ENCODE data around the gene DIP2C. TPM values are rescaled to one million over a fixed set of nuclear protein-coding genes. Genes with fewer than 3 reads are reported as not detected.

The DIP2C gene
- total RNA-seq, 2 experiments from 2014 or later, result 1.6 to 1.7 TPM

DNA sequence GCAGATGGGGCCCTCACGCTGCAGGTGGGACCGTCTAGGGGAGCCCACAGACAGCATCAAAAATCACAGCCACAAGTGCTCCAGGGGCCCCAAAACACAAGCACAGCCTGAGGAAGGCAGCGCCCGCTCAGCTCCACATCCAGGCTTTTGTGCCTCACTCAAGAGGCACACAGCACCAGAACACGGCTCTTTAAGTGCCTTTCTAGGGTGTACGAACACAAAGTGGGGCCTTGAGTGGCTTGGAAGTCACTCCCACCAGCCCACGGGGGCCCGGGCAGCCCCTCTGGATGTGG is 65.2 kb downstream of the DIP2C start:
- H3K36me3 Mint-ChIP-seq, result no peaks in the 10 kb centered on the region
- DNase-seq (no peak), ATAC-seq (ENCODE audit: low read depth) (no peak)
- POLR2A ChIA-PET, result no interaction called here
- H3K9me3 Mint-ChIP-seq, result no peaks in the 10 kb centered on the region
- no peak overlapping the region for H3K4me3 Mint-ChIP-seq
- no peak overlapping the region for H3K27ac Mint-ChIP-seq
- peaks cover 19% of the 10 kb centered on the region for H3K27me3 Mint-ChIP-seq
- H3K4me1 Mint-ChIP-seq, result peaks cover 4% of the 10 kb centered on the region

DNA sequence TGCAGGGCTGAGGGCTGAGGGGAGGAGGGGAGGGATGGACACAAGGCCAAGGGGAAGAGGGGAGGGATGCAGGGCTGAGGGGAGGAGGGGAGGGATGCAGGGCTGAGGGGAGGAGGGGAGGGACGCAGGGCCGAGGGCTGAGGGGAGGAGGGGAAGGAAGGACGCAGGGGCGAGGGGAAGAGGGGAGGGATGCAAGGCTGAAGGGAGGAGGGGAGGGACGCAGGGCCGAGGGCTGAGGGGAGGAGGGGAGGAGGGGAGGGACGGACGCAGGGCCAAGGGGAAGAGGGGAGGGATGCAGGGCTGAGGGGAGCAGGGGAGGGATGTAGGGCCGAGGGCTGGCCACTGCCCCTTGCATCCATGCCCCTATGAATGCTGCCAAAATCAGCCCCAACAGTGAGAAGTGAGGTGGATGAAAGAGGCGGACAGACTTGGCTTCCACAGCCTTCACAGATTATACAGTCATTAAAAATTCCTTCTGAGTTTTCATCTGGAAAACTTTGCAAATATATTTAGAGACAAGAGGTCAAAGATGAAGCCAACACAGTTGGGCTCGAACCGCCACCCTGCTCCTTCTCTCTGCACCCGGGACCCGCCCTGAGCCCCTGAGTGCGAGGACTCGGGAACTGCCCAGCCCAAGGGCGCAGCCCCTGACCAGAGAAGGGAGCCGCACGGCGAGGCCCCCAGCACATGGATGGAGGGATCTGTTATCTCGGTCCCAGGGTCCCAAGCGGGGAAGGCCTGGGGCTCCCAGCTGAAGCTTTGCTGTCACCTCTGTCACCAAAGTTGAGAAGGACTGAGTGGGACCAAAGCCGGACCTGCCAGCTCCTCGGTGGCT is 65.8 kb downstream of the DIP2C start:
- Mint-ChIP-seq H3K4me1 (peaks cover 4% of the 10 kb centered on the region), H3K36me3 (no peaks in the 10 kb centered on the region), H3K9me3 (no peaks in the 10 kb centered on the region), H3K4me3 (no peak overlapping the region), H3K27me3 (peaks cover 19% of the 10 kb centered on the region), H3K27ac (no peak overlapping the region)
- ATAC-seq (ENCODE audit: low read depth) (no peak), DNase-seq (no peak)
- POLR2A ChIA-PET, result no interaction called here

DNA sequence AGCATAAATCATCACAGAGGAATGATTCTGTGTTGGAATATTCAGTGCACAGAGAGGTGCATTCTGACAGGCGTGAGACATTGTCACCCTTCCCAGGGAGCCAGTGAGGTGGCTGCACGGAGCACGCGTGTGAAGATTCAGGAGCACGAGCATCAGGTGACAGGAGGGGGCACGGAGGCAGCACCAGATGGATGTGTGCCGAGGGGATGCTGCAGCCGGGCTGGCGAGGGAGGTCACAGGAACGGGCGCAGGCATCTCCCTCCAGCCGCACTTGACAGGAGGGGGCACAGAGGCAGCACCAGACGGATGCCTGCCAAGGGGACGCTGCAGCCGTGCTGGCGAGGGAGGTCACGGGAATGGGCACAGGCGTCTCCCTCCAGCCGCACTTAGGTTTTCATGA is 66.5 kb downstream of the DIP2C start:
- DNase-seq (no peak), ATAC-seq (ENCODE audit: low read depth) (no peak)
- H3K4me3 Mint-ChIP-seq, result no peak overlapping the region
- no peaks in the 10 kb centered on the region for H3K9me3 Mint-ChIP-seq
- no peaks in the 10 kb centered on the region for H3K36me3 Mint-ChIP-seq
- H3K27ac Mint-ChIP-seq, result no peak overlapping the region
- H3K4me1 Mint-ChIP-seq, result peaks cover 4% of the 10 kb centered on the region
- peaks cover 19% of the 10 kb centered on the region for H3K27me3 Mint-ChIP-seq
- POLR2A ChIA-PET, result no interaction called here

DNA sequence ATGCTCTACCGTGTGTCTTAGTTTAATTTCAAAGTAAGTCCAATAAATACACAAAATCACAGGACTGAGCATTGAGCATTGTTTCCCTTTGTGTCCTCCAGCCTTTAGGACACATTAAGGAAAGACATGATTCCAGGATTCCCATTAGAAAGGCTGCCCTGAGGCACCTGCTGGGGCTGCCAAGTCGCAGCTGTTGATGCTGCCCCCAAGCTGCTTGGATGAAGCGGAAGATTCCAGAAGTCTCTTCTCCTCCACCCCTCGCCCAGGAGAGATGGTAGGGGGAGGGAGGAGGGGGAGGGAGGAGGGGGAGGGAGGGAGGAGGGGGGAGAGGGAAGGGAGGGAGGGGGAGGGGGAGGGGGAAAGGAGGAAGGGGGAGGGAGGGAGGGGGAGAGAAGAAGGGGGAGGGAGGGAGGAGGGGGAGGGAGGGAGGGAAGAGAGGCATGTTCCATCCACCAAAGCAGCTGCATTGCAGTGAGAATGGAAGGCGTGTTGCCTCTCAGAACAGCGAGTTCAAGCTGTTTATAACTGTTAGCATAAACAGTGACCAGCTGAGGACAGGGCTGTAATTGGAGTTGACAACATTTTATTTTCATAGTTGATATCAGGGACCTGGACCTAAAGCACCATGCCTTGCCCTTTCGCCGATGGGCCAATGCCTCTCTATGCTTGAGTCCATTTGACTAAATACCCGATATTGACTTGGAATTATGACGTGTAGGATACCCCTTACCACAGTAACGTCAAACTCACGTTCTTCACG is 67.3 kb downstream of the DIP2C start:
- peaks cover 4% of the 10 kb centered on the region for H3K4me1 Mint-ChIP-seq
- H3K36me3 Mint-ChIP-seq, result no peaks in the 10 kb centered on the region
- DNase-seq, result no peak
- no peak overlapping the region for H3K27ac Mint-ChIP-seq
- POLR2A ChIA-PET, result no interaction called here
- no peak overlapping the region for H3K4me3 Mint-ChIP-seq
- H3K9me3 Mint-ChIP-seq, result no peaks in the 10 kb centered on the region
- ATAC-seq (ENCODE audit: low read depth), result no peak
- H3K27me3 Mint-ChIP-seq, result peaks cover 22% of the 10 kb centered on the region

DNA sequence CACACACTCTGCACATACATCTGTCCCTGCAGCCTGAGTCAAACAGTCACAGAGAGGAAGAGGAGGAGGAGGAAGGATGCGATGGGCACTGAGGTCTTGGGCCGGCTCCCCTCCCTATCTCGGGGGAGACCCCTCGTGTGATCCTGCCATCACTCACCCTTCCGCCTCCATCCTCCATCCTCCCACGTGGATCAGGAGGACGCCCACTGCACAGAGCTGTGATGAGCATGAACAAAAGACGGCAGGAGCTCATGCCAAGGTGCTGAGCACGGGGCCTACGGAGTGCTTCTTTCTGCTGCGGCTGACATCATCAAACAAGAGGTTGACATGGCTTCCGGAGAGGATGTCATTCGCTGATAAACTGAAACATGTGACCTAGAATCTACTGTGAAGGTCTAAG is 68.0 kb downstream of the DIP2C start:
- ATAC-seq (ENCODE audit: low read depth), result no peak
- no peaks in the 10 kb centered on the region for H3K9me3 Mint-ChIP-seq
- DNase-seq, result no peak
- H3K36me3 Mint-ChIP-seq, result no peaks in the 10 kb centered on the region
- peaks cover 22% of the 10 kb centered on the region for H3K27me3 Mint-ChIP-seq
- H3K27ac Mint-ChIP-seq, result no peak overlapping the region
- peaks cover 4% of the 10 kb centered on the region for H3K4me1 Mint-ChIP-seq
- POLR2A ChIA-PET, result no interaction called here
- H3K4me3 Mint-ChIP-seq, result no peak overlapping the region

DNA sequence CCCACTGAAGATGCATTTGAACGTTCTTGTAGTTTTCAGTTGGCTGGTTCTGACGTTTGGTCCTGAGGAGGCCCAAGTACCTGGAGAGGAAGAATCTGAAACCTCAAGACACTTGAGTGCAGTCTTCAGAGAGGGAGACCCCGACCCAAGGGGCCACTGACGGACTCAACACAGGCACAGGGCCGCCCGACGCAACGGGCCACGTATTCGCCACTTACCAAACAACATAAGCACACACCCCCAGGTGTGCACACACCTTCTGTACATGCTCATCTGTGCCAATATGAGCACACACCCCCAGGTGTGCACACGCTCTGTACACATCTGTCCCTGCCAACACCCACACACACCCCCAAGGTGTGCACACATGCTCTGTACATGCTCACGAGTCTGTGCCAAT is 68.5 kb downstream of the DIP2C start:
- H3K36me3 Mint-ChIP-seq, result no peaks in the 10 kb centered on the region
- H3K27ac Mint-ChIP-seq, result no peak overlapping the region
- H3K9me3 Mint-ChIP-seq, result no peaks in the 10 kb centered on the region
- POLR2A ChIA-PET, result no interaction called here
- peaks cover 22% of the 10 kb centered on the region for H3K27me3 Mint-ChIP-seq
- ATAC-seq (ENCODE audit: low read depth) (no peak), DNase-seq (no peak)
- peaks cover 4% of the 10 kb centered on the region for H3K4me1 Mint-ChIP-seq
- H3K4me3 Mint-ChIP-seq, result no peak overlapping the region

DNA sequence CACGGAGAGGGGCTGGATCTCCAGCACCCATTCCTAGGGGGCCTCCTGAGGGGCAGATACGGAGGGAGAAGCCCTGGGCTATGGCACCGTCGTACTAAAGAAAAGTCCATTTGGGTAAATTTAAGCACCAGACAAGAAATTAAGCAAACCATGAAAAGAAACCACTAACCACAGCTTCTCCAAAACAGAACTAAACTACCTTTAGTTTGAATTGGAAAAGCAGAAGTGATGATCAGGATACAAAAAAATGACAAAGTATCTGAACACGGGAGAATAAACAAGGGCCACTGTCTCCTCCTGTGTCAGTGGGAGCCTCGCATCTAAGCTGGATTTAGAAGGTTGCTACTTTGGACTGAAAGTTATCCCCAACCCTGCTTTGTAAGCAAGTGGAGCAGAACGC is 69.1 kb downstream of the DIP2C start:
- DNase-seq, result no peak
- POLR2A ChIA-PET, result no interaction called here
- Mint-ChIP-seq H3K4me1 (peaks cover 4% of the 10 kb centered on the region), H3K27me3 (peaks cover 22% of the 10 kb centered on the region), H3K27ac (no peak overlapping the region), H3K4me3 (no peak overlapping the region), H3K9me3 (no peaks in the 10 kb centered on the region), H3K36me3 (no peaks in the 10 kb centered on the region)
- ATAC-seq (ENCODE audit: low read depth), result no peak

DNA sequence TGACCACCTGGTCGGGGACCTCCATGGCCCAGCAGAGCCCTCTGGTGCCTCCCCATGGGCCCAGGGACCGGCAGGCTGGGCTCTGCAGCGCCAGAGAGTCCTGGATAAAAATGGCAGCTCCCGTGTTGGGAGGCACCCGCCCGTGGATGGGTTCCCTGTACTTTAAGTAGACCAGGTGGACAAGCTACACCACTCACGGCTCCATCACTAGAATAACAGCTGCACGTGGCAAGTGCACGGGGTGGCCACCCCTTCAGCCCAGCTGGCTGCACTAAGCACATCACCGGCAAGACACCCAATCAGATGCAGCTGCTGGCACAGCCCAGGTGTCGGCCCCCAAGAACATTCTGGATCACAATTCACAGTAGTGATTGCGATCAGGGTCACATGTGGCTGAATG is 69.8 kb downstream of the DIP2C start:
- Mint-ChIP-seq H3K9me3 (no peaks in the 10 kb centered on the region), H3K36me3 (no peaks in the 10 kb centered on the region), H3K4me1 (peaks cover 4% of the 10 kb centered on the region), H3K4me3 (no peak overlapping the region), H3K27ac (no peak overlapping the region), H3K27me3 (peaks cover 22% of the 10 kb centered on the region)
- POLR2A ChIA-PET, result no interaction called here
- DNase-seq (no peak), ATAC-seq (ENCODE audit: low read depth) (no peak)

DNA sequence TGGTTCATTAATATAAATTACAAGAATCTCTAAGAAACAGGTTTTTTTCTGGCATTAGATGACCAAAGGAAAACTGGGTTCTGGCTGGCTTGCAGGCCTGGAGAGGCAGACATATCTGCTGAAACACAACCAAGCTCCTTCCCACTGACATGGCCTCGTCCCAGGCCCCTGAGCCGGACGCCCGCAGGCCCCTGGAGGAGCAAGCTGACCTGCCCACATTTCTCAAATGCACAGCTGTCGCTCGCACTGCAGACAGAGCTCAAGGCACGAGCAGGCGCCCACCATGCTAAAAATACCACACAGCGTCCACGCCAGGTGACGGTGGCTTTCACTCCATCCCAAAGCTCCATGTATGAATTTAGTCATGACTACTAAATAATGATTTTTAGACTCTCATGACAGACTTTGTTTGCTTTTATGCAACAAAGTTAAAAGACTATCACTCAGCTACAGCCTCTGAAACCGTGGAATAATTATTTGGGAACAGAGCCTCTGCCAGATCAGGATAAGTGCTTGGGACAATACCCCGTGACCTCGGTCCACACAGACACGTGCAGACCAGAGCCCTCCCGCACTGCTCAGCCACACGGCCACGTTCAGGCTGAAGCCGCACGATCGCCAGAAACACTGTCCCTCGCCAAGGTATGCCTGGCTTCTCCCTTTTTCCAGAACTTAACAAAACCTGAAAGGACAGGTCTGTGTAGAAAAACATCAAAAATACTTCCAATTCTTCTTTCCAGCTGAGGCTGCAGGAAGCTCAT is 71.1 kb downstream of the DIP2C start:
- H3K27me3 Mint-ChIP-seq, result peaks cover 18% of the 10 kb centered on the region
- no peaks in the 10 kb centered on the region for H3K36me3 Mint-ChIP-seq
- POLR2A ChIA-PET, result no interaction called here
- no peak overlapping the region for H3K27ac Mint-ChIP-seq
- no peaks in the 10 kb centered on the region for H3K9me3 Mint-ChIP-seq
- no peak overlapping the region for H3K4me3 Mint-ChIP-seq
- peaks cover 4% of the 10 kb centered on the region for H3K4me1 Mint-ChIP-seq
- DNase-seq (no peak), ATAC-seq (ENCODE audit: low read depth) (no peak)

DNA sequence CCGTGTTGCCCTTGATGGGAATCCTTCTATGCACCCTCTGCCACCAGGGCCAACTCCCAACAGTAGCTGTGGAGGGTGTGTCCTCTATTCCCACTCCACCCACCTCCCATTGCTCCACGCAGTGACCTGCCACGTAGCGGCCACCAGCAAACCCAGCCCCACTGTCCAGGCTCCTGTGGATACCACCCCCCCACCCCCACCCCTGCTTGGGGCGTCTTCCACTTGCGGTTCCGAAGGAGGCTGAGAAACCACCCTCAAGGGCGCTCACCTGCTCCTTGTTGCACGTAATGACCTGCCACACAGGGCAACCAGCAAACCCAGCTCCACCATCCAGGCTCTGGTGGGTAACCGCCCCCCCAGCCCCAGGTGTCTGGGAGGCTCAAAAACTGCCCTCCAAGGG is 72.0 kb downstream of the DIP2C start:
- POLR2A ChIA-PET, result no interaction called here
- no peak for DNase-seq
- peaks cover 4% of the 10 kb centered on the region for H3K4me1 Mint-ChIP-seq

DNA sequence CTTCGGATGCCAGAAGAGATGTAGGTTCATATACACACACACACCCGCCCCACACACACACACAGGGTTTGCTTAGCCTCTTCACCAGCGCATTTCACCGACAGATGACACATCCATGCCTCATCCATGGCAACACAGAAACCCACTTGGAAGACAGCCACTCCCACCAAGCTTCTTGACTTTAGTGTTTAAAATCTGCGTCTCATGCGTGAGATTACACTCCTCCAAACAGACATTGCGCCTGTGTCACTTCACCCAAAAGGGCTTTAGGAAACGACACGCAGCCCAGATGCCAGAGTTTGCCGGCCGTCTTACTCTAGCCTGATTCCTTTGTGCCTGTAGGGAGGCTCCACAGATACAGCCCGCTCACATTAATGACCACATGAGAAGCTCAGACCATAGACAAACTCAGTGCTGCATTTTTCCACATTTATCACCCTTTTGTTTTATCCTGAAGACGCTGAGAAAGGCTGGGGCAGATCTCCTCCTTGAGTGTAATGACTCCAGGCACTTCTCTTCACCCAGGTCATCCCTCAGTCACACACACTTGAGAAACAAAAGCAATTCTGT is 73.8 kb downstream of the DIP2C start:
- no peak for ATAC-seq (ENCODE audit: low read depth)
- H3K36me3 Mint-ChIP-seq, result no peaks in the 10 kb centered on the region
- POLR2A ChIA-PET, result no interaction called here

More for the DNA sequence above, 72.0 kb downstream of the DIP2C start:
- no peak overlapping the region for H3K27ac Mint-ChIP-seq
- peaks cover 18% of the 10 kb centered on the region for H3K27me3 Mint-ChIP-seq
- no peak for ATAC-seq (ENCODE audit: low read depth)
- H3K9me3 Mint-ChIP-seq, result no peaks in the 10 kb centered on the region
- H3K36me3 Mint-ChIP-seq, result no peaks in the 10 kb centered on the region
- no peak overlapping the region for H3K4me3 Mint-ChIP-seq

DNA sequence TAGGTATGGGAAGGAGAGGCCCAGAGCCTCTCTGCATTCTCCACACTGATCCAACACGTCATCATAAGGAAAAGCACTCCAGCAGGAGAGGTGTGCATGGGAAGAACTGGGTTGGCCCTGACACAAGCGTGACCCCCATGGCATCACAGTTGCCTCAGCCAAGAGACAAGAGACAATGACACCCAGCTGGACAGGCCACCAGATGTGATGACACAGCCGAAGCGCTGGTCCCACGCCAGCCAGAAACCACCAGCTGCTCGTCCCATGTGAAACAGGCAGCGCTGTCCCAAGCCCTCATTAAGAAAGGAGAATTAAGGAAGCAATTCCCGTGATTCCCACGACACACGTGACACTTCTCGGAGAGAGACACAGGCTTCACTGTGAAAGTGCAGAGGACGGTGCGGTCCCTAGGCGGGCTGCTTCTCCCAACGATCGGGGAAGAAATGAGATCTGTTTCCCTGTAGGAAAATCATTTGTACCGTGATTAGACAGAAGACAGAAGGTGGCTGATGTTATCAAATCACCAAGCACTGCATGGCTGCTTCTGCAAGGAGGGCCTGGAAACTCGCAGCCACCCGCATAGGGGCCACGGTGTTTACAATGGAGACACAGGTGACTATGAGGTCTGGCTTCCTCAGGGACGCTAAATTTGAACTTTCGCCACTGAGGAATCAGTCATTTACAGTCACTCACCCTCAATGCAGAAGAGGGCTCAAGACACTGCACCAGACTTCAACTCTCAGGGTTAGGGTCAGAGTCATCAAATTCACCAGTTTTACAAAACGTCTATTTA is 74.5 kb downstream of the DIP2C start:
- POLR2A ChIA-PET, result no interaction called here

More for the DNA sequence above, 73.8 kb downstream of the DIP2C start:
- H3K4me1 Mint-ChIP-seq, result peaks cover 4% of the 10 kb centered on the region
- DNase-seq, result no peak
- H3K27me3 Mint-ChIP-seq, result peaks cover 11% of the 10 kb centered on the region
- no peak overlapping the region for H3K27ac Mint-ChIP-seq
- no peaks in the 10 kb centered on the region for H3K9me3 Mint-ChIP-seq
- H3K4me3 Mint-ChIP-seq, result no peak overlapping the region

DNA sequence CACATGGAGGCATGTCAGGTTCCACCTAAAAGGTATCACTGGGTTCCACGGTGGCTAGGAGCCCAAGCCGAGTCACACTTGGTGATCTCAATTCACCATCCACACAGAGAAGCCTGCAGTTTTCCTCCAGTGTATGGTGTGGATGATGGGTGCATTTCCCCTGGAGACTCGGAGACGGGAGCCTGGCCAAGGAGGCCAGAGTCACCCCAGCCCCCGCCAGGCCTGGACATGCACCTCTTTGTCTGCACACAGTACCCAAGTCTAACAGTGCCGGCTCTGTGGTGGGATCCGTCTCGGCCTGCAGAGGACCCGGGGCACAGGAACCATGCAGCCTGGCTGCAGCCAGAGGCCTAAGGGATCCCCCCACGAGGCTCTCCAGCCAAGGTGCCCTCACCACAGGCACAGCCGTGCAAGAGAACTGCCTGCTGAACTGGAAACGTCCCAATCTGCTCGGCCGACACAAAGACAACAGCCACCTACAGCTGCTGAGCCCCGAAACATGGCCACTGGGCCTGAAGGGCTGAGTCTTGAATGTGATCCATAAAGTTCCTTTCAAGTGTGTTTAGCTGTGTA is 75.2 kb downstream of the DIP2C start:
- no peak for ATAC-seq (ENCODE audit: low read depth)
- Mint-ChIP-seq H3K36me3 (no peaks in the 10 kb centered on the region), H3K27ac (no peak overlapping the region)

More for the DNA sequence above, 74.5 kb downstream of the DIP2C start:
- ATAC-seq (ENCODE audit: low read depth), result no peak
- Mint-ChIP-seq H3K9me3 (no peaks in the 10 kb centered on the region), H3K27ac (no peak overlapping the region), H3K27me3 (peaks cover 5% of the 10 kb centered on the region), H3K36me3 (no peaks in the 10 kb centered on the region), H3K4me1 (no peaks in the 10 kb centered on the region), H3K4me3 (no peak overlapping the region)
- DNase-seq, result no peak

More for the DNA sequence above, 75.2 kb downstream of the DIP2C start:
- POLR2A ChIA-PET, result no interaction called here
- DNase-seq, result no peak
- Mint-ChIP-seq H3K9me3 (no peaks in the 10 kb centered on the region), H3K4me3 (no peak overlapping the region), H3K27me3 (peaks cover 2% of the 10 kb centered on the region), H3K4me1 (no peaks in the 10 kb centered on the region)

All from activated naive CD8-positive, alpha-beta T cell treated with anti-CD3 and anti-CD28 coated beads, Interleukin-2, amount 10 ng/mL, durations not matched to agents 7 days and 5 days (primary cell).